ENCODE data around the gene PALB2.
"Not testable (repeated sequence)": the region's sequence is repeated elsewhere in the genome, so short reads cannot be mapped to it uniquely, and the experiment has no call there.

The PALB2 gene

DNA sequence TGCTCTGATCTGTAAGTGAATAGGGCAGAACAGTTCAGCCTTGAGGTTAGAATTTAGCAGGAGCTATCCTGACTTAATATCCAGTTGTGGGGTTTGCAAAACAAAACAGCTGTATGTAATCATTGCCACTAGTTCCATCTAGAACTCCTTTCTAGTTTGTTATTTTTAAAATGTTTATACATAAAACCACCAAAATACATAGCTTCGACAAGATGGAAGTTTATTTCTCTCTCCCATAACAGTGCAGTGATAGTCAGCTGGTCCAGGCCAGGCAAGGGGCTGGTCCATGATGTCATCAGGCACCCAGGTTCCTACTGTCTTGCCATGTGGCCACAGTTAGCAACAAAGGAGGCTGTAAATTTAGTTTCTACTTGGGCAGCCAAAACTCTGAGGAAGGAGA is 27.1 kb upstream of the PALB2 start:
- no peak for DNase-seq
- Mint-ChIP-seq H3K4me1 (peaks cover 26 to 35% of the 10 kb centered on the region in 2 donors), H3K27me3 (no peaks in the 10 kb centered on the region), H3K9me3 (no peaks in the 10 kb centered on the region), H3K4me3 (no peak overlapping the region), H3K27ac (no peak overlapping the region), H3K36me3 (peaks cover 60 to 86% of the 10 kb centered on the region in 2 donors)
- no peak for ATAC-seq (replicated peaks)

DNA sequence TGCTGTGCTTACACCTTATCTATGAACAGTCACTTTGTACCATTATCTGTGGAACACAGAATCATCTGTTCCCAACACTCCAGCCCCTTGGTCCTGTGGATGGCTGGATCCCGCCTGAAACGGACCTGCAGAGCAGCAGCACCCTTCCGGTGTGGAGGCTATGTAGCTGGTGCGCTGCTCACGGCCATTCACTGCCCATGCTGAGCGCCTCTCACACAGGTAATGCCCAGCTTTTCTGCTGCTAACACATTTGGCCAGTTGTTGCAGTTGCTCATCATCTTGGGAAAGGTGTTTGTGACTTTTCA is 26.2 kb upstream of the PALB2 start:
- H3K4me1 Mint-ChIP-seq: peaks cover 26 to 35% of the 10 kb centered on the region in 2 donors
- no peaks in the 10 kb centered on the region for H3K9me3 Mint-ChIP-seq
- DNase-seq: no peak
- no peak overlapping the region for H3K4me3 Mint-ChIP-seq
- H3K27me3 Mint-ChIP-seq: no peaks in the 10 kb centered on the region
- H3K36me3 Mint-ChIP-seq: peaks cover 58 to 92% of the 10 kb centered on the region in 2 donors
- no peak overlapping the region for H3K27ac Mint-ChIP-seq
- no peak for ATAC-seq (replicated peaks)

DNA sequence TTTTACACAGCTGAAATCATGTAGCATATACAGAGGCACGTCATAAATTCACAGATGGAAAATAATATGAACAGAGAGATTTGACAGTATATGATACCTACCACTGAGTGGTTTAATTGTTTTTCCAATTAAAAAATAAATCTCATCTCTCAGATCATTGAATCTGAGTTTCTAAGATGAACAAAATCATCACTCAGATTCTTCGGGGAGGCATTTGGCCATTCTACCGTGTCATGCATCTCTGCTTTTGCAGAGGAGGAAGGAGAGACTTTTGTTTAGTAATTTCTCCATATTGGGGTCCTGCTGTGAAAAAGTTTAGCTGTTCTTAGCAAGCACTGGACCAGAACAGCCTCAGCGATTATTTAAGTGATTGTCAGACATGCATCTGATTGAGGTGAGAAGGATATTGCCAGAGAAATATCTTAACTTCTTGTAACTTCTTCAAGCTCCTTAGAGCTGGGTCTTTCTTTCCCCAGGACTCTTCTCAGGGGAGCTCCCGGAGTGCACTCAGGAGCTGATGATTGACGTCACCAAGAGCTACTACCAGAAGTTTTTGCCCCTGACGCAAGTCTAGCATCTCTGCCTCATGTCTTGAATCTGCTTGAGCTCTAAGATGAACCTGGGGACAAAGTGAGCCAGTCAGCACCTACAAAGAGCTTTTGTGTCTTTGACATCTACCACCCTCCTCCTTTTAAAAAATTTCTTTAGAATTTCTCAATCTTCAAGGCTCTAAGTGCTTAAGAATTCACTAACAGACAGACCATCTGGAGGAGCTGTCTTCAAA is 25.7 kb upstream of the PALB2 start:
- H3K4me1 Mint-ChIP-seq: peaks cover 25 to 34% of the 10 kb centered on the region in 2 donors
- DNase-seq (no peak), ATAC-seq (replicated peaks) (no peak)
- no peaks in the 10 kb centered on the region for H3K27me3 Mint-ChIP-seq
- H3K36me3 Mint-ChIP-seq: peaks cover 59 to 94% of the 10 kb centered on the region in 2 donors
- H3K27ac Mint-ChIP-seq: no peak overlapping the region
- H3K4me3 Mint-ChIP-seq: no peak overlapping the region
- H3K9me3 Mint-ChIP-seq: no peaks in the 10 kb centered on the region

DNA sequence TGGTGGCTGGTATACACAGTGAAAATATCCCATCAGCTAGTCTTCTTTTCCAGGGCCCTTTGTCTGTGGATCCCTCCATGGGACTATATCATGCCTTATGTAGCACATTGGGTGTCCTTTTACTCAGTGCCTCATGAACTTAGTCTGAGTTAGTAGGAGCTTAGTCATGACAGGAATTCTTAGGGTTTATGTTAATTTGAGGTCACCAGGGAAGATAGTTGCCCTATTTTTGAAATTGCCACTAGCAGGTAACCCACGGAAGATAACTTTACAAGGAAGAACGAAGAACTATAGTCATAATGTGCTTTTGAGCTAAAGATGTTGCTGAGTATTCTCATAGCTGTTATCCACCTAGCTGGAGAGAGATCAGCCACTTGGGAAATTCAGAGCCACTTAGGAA is 22.8 kb upstream of the PALB2 start:
- peaks cover 6 to 7% of the 10 kb centered on the region in 2 donors for H3K4me1 Mint-ChIP-seq
- no peaks in the 10 kb centered on the region for H3K27me3 Mint-ChIP-seq
- H3K9me3 Mint-ChIP-seq: no peaks in the 10 kb centered on the region
- ATAC-seq (replicated peaks) (peak; percentile 58 to 61), DNase-seq (no peak)
- H3K27ac Mint-ChIP-seq: no peak overlapping the region
- peaks cover 56 to 96% of the 10 kb centered on the region in 2 donors for H3K36me3 Mint-ChIP-seq
- no peak overlapping the region for H3K4me3 Mint-ChIP-seq

DNA sequence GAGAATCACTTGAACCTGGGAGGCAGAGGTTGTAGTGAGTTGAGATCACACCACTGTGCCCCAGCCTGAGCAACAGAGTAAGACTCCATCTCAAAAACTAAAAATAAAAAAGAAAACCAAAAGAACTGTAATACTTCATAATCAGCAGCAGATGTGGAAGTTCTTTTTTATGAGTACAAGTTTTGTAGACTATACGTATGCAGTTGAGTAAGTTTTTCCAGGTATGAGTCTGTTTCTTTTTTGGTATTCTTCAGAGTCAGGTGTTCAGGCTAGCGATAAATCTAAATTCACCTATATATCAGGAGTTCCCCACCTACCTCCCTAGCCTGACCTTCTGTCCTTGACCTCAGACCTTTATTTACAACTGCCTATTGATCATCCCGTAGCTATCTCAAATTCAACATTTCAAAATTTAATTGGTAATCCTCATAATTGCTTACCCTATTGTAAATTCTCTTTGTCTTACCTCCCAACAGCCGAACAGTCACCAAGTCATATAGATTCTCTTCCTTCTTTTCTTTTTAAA is 10.9 kb upstream of the PALB2 start:
- Mint-ChIP-seq H3K36me3 (peaks cover 43 to 53% of the 10 kb centered on the region in 2 donors), H3K27me3 (no peaks in the 10 kb centered on the region), H3K4me1 (peaks cover 22 to 42% of the 10 kb centered on the region in 2 donors), H3K4me3 (peak overlapping the region; percentile 26 to 64), H3K27ac (peak overlapping the region; percentile 94), H3K9me3 (peaks cover 0 to 2% of the 10 kb centered on the region in 2 donors)
- ATAC-seq (replicated peaks) (peak; percentile 94 to 96), DNase-seq (no peak)

DNA sequence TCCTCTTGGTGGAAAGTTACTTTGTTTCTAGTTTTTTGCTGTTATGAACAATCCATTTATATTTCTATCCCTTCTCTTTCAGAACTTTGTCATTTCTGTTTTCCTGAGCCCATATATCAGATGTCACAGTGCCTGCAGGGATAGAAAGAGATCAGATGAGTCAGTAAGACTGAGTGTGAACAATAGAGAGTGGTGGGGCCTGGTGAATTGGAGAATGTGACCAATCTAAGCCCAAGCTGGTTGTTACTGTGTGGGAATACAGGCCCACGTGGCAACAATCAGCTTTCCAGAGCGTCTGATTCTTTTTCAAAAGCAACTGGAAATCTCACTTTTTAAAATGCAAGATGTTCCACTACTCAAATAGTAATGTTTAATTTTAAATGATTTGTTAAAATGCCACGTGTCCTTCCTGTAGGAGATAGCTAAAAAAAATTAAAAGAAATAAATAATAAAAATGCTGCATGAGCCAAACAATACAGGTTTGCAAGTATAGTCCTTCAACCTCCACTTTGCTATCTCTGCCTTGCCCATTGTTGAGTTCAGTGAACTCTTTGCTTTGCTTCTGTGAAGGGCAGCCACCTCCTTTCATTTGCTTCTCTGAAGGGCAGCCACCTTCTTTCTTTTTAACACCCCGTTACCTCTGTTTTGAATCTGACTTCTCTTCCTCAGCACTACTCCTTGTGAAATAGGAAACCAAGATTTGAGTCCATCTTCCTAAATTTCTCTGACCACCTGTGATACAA is 9.7 kb upstream of the PALB2 start:
- Mint-ChIP-seq H3K27me3 (no peaks in the 10 kb centered on the region), H3K27ac (peak overlapping the region; percentile 94), H3K4me1 (peaks cover 26 to 51% of the 10 kb centered on the region in 2 donors), H3K36me3 (peaks cover 49 to 61% of the 10 kb centered on the region in 2 donors), H3K4me3 (peak overlapping the region; percentile 14 to 26), H3K9me3 (peaks cover 0 to 2% of the 10 kb centered on the region in 2 donors)
- ATAC-seq (replicated peaks): no peak
- DNase-seq: no peak

DNA sequence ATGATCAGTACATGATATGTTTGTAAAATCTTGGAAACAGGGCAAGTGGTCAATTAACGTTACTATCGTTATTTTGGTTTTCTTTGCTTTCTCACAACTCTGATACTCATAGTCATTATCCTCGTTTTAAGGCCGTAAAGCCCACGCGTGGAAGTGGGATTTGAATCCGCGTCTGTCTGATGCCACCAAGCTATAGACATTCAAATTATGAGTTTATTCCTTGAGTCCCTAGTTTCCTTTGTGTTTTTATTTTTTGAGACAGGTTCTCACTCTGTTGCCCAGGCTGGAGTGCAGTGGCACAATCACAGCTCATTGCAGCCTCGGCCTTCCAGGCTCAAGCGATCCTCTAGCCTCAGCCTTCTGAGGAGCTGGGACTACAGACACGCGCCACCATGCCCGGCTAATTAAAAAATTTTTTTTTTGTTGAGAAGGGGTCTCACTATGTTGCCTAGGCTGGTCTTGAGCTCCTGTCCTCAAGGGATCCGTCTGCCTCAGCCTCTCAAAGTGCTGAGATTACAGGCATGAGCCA is 1.2 kb upstream of the PALB2 start:
- H3K36me3 Mint-ChIP-seq: peaks cover 22 to 45% of the 10 kb centered on the region in 2 donors
- no peak for ATAC-seq (replicated peaks)
- DNase-seq: no peak
- peak overlapping the region; percentile 95 to 97 for H3K4me3 Mint-ChIP-seq
- H3K27ac Mint-ChIP-seq: peak overlapping the region; percentile 98
- no peaks in the 10 kb centered on the region for H3K27me3 Mint-ChIP-seq
- peaks cover 21 to 37% of the 10 kb centered on the region in 2 donors for H3K4me1 Mint-ChIP-seq
- no peaks in the 10 kb centered on the region for H3K9me3 Mint-ChIP-seq

DNA sequence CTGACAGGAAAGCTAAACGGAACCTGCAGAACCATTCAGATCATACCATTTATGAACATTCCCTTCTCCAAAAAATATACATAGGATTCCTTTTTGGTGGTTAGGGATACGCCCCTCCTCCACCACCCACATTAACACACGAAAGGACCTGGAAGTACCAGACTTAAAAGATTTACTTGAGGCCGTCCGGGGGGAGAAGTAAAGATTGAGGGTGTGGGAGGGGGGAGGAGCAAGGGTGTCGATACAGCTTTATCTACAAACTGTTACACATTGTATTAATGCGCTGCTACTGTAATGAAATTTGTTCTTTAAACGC is 537 bp downstream of the PALB2 start:
- H3K36me3 Mint-ChIP-seq: peaks cover 15 to 41% of the 10 kb centered on the region in 2 donors
- DNase-seq: no peak
- H3K27me3 Mint-ChIP-seq: no peaks in the 10 kb centered on the region
- H3K4me1 Mint-ChIP-seq: peaks cover 19 to 27% of the 10 kb centered on the region in 2 donors
- H3K4me3 Mint-ChIP-seq: peak overlapping the region; percentile 95 to 97
- peak; percentile 24 to 33 for ATAC-seq (replicated peaks)
- no peaks in the 10 kb centered on the region for H3K9me3 Mint-ChIP-seq
- H3K27ac Mint-ChIP-seq: peak overlapping the region; percentile 98

DNA sequence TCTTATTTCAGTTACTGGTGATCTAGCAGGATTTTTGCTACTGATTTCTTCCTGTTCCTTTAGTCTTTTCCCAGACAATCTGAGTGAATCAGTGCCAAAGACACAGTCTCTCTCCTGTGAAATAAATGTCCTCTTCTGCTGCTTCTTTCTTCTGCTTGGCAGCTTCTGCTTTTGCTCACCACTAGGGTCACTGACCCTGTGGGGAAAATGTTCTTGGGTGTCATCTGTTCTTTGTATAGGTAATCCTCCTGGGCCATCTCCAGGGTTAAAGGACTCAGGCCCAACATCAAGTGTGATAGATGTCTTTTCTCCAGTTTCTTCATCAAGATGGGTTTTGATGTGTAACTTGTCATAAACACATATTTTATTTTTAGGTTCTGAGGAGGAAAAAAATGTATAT is 5.2 kb downstream of the PALB2 start:
- Mint-ChIP-seq H3K9me3 (no peaks in the 10 kb centered on the region), H3K36me3 (peaks cover 31 to 43% of the 10 kb centered on the region in 2 donors), H3K27ac (peak overlapping the region; percentile 1), H3K4me1 (peaks cover 8 to 12% of the 10 kb centered on the region in 2 donors), H3K27me3 (no peaks in the 10 kb centered on the region), H3K4me3 (no peak overlapping the region)
- DNase-seq: no peak
- no peak for ATAC-seq (replicated peaks)

DNA sequence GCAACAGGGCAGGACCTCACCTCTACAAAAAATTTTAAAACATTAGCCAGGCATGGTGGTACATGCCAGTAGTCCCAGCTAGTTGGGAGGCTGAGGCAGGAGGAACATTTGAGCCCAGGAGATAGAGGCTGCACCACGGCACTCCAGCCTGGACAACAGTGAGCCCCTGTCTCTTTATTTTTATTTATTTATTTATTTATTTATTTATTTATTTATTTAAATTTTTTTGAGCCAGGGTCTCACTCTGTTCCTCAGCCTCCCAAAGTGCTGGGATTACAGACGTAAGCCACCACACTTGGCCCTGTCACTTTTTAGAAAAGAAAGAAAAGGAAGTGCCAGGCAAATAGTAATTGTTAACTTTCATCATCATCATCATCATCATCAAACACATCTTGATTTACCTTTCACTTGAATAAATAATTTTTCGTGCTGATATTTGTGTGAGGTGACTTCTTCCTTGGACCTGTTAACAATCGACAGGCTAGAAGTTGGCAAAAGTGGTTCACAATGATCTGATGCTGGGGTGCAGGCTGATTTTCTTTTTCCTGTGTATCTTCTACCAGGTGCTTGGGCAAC is 6.6 kb downstream of the PALB2 start:
- Mint-ChIP-seq H3K36me3 (peaks cover 34 to 50% of the 10 kb centered on the region in 2 donors), H3K27ac (no peak overlapping the region)

DNA sequence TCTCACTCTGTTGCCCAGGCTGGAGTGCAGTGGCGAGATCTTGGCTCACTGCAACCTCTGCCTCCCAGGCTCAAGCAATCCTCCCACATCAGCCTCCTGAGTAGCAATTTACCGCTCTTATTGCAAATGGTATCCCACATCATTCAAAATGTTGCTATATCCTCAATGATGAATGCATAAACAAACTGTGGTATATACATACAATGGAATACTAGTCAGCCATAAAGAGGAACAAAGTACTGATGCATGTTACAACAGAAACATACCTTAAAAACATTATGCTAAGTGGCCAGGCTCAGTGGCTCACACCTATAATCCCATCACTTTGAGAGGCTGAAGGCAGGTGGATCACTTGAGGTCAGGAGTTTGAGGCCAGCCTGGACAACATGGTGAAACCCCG is 9.2 kb downstream of the PALB2 start:
- H3K27me3 Mint-ChIP-seq; DNase-seq; H3K4me3 Mint-ChIP-seq; H3K27ac Mint-ChIP-seq; H3K9me3 Mint-ChIP-seq; ATAC-seq (replicated peaks): not testable (repeated sequence)
- peaks cover 42 to 55% of the 10 kb centered on the region in 2 donors for H3K36me3 Mint-ChIP-seq
- H3K4me1 Mint-ChIP-seq: peaks cover 8 to 11% of the 10 kb centered on the region in 2 donors

More for the DNA sequence above, 6.6 kb downstream of the PALB2 start:
- ATAC-seq (replicated peaks): no peak
- no peak overlapping the region for H3K4me3 Mint-ChIP-seq
- no peaks in the 10 kb centered on the region for H3K9me3 Mint-ChIP-seq
- DNase-seq: no peak
- no peaks in the 10 kb centered on the region for H3K27me3 Mint-ChIP-seq
- peaks cover 2 to 9% of the 10 kb centered on the region in 2 donors for H3K4me1 Mint-ChIP-seq

DNA sequence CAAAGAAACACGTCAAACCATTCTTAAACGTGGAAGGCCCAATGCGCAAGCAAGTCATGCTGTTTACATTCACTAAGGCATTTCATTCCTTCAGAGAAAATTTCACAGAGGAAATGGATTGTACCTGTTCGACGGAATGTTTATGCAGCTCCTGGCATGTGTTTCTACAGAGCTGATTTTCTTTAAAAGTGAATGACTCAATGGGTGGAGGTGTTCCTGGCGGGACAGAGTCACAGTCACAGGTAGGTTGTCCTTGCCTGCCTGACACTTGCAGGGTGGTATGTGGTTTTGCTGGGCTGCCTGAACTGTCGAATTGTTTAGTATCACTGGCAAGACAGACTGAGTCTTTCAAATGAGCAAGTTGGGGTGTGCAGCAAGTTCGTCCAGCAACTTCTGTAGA is 11.6 kb downstream of the PALB2 start:
- DNase-seq (no peak), ATAC-seq (replicated peaks) (no peak)
- Mint-ChIP-seq H3K27me3 (no peaks in the 10 kb centered on the region), H3K9me3 (no peaks in the 10 kb centered on the region), H3K27ac (no peak overlapping the region), H3K4me3 (no peak overlapping the region), H3K36me3 (peaks cover 37 to 47% of the 10 kb centered on the region in 2 donors), H3K4me1 (peaks cover 5 to 11% of the 10 kb centered on the region in 2 donors)

DNA sequence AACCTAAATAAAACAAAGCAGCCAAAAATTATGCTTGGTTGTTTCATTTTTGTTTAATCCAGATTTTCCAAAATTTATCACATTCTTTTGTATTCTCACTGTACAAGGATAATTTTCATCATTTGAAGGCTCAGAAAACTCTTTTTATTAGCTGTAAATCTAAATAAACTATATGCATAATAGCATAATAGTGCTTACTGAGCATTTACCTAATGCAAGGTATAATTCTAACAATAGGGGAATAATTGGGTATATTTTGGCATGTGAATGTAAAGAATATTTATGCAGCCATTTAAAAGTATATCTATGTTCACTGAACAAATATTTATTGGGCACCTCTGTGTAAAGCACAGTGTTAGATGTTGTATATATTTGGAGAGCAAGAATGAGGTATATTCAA is 17.0 kb downstream of the PALB2 start:
- no peak for ATAC-seq (replicated peaks)

DNA sequence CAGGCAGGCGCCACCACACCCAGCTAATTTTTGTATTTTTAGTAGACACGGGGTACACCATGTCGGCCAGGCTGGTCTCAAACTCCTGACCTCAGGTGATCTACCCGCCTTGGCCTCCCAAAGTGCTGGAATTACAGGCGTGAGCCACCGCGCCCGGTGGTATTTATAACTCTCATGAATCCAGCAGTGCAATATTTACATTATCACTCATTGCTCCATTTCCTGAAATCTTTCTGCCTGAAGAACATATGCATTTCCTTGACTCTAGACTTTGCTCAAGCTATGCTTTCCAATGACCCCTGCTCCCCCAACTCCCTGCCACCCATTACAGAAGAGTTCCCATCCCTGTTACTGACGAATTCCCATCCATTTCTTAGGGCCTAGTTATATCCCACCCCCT is 25.3 kb downstream of the PALB2 start:
- Mint-ChIP-seq H3K36me3 (peaks cover 39 to 48% of the 10 kb centered on the region in 2 donors), H3K27me3 (no peaks in the 10 kb centered on the region), H3K9me3 (no peaks in the 10 kb centered on the region), H3K27ac (no peak overlapping the region), H3K4me3 (no peak overlapping the region), H3K4me1 (peaks cover 3 to 6% of the 10 kb centered on the region in 2 donors)
- no peak for DNase-seq
- ATAC-seq (replicated peaks): no peak

More for the DNA sequence above, 17.0 kb downstream of the PALB2 start:
- H3K27me3 Mint-ChIP-seq: no peaks in the 10 kb centered on the region
- no peak for DNase-seq
- H3K4me3 Mint-ChIP-seq: no peak overlapping the region
- peaks cover 38 to 56% of the 10 kb centered on the region in 2 donors for H3K36me3 Mint-ChIP-seq
- H3K27ac Mint-ChIP-seq: no peak overlapping the region
- H3K4me1 Mint-ChIP-seq: peaks cover 0 to 5% of the 10 kb centered on the region in 2 donors
- no peaks in the 10 kb centered on the region for H3K9me3 Mint-ChIP-seq
